Ishikawa (cell line): Measurements from ENCODE around the gene FGF1.

Experiments
- CEBPB ChIP-seq: IDR thresholded peaks from 2 replicates; pipeline ENCODE4 v1.6.1; 2012
- CREB1 ChIP-seq: IDR thresholded peaks from 2 replicates; pipeline ENCODE4 v1.6.1; 2012; ENCODE audit warnings: low read depth
- EGR1 ChIP-seq: IDR thresholded peaks from 2 replicates; pipeline ENCODE4 v1.6.1; 2012
- EP300 ChIP-seq: IDR thresholded peaks from 2 replicates; pipeline ENCODE4 v1.6.1; 2012; ENCODE audit warnings: borderline replicate concordance
- FOXM1 ChIP-seq: IDR thresholded peaks from 2 replicates; pipeline ENCODE4 v1.6.1; 2012; ENCODE audit warnings: low read depth, borderline replicate concordance
- NFIC ChIP-seq: IDR thresholded peaks from 2 replicates; pipeline ENCODE4 v1.6.1; 2012
- RAD21 ChIP-seq: IDR thresholded peaks from 2 replicates; pipeline ENCODE4 v1.6.1; 2012; ENCODE audit warnings: low read depth
- TAF1 ChIP-seq: IDR thresholded peaks from 2 replicates; pipeline ENCODE4 v1.6.1; 2012; ENCODE audit warnings: low read depth, mild to moderate bottlenecking
- TCF12 ChIP-seq: IDR thresholded peaks from 2 replicates; pipeline ENCODE4 v1.6.1; 2012; ENCODE audit warnings: low read depth
- TEAD4 ChIP-seq: IDR thresholded peaks from 2 replicates; pipeline ENCODE4 v1.6.1; 2012
- YY1 ChIP-seq: IDR thresholded peaks from 2 replicates; pipeline ENCODE4 v1.6.1; 2012; ENCODE audit warnings: low read depth
- ZBTB7A ChIP-seq: IDR thresholded peaks from 2 replicates; pipeline ENCODE4 v1.6.1; 2012; ENCODE audit warnings: low read depth
- TF ChIP-seq, protein P1 (sequence below): IDR thresholded peaks from 2 replicates; pipeline ENCODE4 v1.6.1; 2012
- TF ChIP-seq, protein P2 (sequence below): IDR thresholded peaks from 2 replicates; pipeline ENCODE4 v1.6.1; 2012
- TF ChIP-seq, protein P3 (sequence below): IDR thresholded peaks from 2 replicates; pipeline ENCODE4 v1.6.1; 2012; ENCODE audit warnings: low read depth, mild to moderate bottlenecking

FGF1 gene

DNA sequence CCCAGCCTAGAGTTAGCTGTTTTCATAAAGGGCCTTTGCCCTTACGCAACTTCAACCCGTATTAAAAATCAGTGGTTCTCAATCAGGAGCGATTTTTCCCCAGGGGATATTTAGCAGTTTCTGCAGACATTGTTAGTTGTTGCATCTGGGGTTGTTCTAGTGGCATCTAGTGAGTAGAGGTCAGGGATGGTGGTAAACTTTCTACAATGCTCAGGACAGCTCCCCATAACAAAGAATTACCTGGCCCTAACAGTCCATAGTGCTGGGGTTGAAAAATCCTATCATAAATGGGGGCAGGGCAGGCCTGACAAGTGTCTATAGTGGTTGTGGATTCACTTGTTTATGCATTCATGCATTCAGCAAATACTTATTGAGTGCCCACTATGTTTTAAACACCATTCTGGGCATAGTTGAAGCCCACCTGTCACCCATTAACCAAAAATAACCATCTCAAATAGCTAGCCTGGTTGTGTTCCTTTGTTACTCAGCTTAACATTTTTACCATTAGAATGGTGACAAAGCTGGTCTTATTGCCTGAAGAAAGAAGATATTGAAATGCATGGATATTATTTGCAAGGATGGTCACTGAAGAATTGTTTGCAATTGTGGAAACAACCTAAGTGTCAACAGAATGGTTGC, 15.9 kb upstream of the FGF1 start:
- TF ChIP-seq YY1 (no peak), ZBTB7A (no peak), TAF1 (no peak), EP300 (no peak), RAD21 (no peak), TEAD4 (no peak)
- TF ChIP-seq, protein P1, sequence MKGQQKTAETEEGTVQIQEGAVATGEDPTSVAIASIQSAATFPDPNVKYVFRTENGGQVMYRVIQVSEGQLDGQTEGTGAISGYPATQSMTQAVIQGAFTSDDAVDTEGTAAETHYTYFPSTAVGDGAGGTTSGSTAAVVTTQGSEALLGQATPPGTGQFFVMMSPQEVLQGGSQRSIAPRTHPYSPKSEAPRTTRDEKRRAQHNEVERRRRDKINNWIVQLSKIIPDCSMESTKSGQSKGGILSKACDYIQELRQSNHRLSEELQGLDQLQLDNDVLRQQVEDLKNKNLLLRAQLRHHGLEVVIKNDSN = no peak
- TF ChIP-seq, protein P2, sequence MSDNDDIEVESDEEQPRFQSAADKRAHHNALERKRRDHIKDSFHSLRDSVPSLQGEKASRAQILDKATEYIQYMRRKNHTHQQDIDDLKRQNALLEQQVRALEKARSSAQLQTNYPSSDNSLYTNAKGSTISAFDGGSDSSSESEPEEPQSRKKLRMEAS = no peak

DNA sequence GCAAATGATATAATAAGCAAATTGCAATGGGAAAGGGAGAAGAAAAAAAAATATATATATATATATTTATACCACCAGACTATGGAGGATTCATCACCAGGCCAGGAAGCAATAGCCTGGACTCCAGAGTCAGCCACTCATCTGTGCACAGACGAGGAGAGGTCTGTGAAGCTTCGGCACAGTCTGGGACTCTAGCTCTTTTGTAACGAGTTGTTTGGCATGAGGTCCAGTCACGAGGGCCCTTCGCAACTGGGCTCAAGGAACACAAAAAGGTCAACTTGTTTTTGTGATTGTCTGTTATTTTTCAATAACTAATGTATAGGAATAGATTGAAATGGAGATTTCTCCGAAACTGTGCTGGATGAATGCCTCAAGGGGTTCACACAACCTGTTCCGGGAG, 14.7 kb upstream of the FGF1 start:
- TF ChIP-seq, protein P3, sequence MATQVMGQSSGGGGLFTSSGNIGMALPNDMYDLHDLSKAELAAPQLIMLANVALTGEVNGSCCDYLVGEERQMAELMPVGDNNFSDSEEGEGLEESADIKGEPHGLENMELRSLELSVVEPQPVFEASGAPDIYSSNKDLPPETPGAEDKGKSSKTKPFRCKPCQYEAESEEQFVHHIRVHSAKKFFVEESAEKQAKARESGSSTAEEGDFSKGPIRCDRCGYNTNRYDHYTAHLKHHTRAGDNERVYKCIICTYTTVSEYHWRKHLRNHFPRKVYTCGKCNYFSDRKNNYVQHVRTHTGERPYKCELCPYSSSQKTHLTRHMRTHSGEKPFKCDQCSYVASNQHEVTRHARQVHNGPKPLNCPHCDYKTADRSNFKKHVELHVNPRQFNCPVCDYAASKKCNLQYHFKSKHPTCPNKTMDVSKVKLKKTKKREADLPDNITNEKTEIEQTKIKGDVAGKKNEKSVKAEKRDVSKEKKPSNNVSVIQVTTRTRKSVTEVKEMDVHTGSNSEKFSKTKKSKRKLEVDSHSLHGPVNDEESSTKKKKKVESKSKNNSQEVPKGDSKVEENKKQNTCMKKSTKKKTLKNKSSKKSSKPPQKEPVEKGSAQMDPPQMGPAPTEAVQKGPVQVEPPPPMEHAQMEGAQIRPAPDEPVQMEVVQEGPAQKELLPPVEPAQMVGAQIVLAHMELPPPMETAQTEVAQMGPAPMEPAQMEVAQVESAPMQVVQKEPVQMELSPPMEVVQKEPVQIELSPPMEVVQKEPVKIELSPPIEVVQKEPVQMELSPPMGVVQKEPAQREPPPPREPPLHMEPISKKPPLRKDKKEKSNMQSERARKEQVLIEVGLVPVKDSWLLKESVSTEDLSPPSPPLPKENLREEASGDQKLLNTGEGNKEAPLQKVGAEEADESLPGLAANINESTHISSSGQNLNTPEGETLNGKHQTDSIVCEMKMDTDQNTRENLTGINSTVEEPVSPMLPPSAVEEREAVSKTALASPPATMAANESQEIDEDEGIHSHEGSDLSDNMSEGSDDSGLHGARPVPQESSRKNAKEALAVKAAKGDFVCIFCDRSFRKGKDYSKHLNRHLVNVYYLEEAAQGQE = no peak
- TF ChIP-seq, protein P2 = no peak
- no peak for TF ChIP-seq EP300
- no peak for TF ChIP-seq FOXM1
- no peak for TF ChIP-seq NFIC
- no peak for TF ChIP-seq TAF1
- TF ChIP-seq TCF12 = no peak
- no peak for TF ChIP-seq RAD21
- TF ChIP-seq TEAD4 = no peak
- TF ChIP-seq CEBPB = no peak
- TF ChIP-seq EGR1 = no peak
- no peak for TF ChIP-seq ZBTB7A
- no peak for TF ChIP-seq YY1
- TF ChIP-seq, protein P1 = no peak

DNA sequence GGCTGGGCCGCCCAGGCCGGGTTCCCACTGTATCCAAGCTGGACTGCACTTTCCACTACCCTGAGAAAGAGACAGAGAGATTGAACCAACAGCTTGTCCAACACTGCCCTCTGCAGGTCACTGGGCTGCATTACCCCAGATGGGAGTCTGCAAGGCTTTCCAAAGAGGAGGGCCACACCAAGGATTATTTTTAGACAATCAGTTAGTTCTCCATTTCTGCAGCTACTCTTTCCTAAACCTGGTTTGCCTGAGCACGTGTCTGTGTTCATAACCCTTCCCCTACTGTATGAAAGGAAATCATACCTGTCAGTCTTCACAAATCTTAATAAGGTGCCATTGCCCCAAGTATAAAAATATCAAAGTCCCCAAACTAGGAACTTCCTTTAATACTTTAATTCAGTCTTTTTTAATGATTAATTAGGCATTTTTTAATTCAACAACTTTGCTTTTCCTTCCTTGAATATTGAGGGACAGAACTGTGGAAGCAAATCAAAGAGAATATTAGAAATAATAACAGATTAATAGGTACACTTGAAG, 13.4 kb upstream of the FGF1 start:
- TF ChIP-seq TAF1 = no peak
- TF ChIP-seq, protein P3 = no peak
- TF ChIP-seq, protein P2 = peak; percentile 31; the same call in 1 of the 2 replicates
- TF ChIP-seq RAD21 = peak; percentile 100
- no peak; the same call in 1 of the 2 replicates for TF ChIP-seq TEAD4
- TF ChIP-seq YY1 = no peak
- TF ChIP-seq EP300 = no peak
- no peak for TF ChIP-seq CREB1
- TF ChIP-seq, protein P1 = no peak
- no peak for TF ChIP-seq NFIC

DNA sequence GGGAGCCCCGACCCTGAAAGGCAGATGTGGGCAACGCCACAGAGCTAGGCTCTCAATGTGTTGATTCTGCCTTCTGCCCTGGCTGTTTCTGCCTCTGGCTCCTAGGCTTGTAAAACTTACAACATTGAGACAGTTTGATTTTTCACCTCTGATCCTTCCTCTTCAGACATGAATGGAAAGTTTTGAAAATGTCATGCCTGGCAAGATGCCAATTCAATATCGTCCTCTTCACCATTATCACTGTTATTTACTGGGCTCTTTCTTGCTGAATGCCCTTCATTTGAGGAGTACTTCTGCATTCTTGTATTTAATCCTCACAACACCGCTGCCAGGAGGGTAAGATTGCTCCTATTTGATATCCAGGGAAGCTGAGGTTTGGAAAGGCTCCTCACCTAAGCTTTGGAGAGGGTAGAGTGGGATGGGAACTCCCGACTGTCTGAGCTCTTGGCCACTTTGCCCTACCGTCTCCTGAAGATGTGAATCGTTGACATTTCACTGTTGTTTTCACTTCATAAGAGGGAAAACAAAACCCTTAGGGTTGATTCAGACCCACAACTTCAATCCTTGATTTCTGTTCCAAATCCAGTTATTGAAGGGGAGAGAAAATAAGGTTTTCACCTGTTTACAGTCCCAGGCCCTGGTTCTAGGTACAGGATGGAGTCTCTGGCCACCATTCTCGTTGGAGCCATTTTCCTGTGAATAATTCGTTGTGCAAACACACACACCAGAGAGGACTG, 12.7 kb upstream of the FGF1 start:
- TF ChIP-seq TEAD4 (no peak), NFIC (peak; percentile 44; the same call in 1 of the 2 replicates)
- TF ChIP-seq, protein P3 = no peak
